ENCODE results near the gene VWA2.

The VWA2 gene

GRCh38 chr10:114274616-114275453 is 35.8 kb downstream of the VWA2 start:
- TF ChIP-seq GATA3 (IDR thresholded peaks at IDR 0.05; ENCODE audit: low read depth, low read length) (no peak), GATA2 (IDR thresholded peaks at IDR 0.05; ENCODE audit: low read depth, low read length) (no peak)

DNA sequence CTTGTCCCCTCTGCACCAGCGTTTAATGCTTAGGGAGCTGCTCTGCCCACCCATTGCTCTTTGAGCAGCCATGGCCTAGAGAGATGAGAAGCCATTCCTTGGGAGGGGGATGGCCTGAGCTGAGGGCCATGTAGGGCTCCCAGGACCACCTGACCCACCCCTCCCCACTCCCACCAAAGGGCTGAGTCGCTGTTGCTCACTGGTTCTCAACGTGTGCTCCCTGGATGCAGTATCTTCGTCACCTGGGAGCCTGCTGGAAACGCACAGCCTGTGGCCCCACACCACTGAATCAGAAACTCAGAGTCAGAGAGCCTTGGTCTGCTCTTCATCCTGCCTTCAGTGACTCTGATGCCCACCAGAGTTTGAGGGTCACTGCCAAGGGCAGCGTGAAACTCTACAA is 37.0 kb downstream of the VWA2 start:
- TF ChIP-seq GATA3 (IDR thresholded peaks at IDR 0.05; ENCODE audit: low read depth, low read length) (no peak), GATA2 (IDR thresholded peaks at IDR 0.05; ENCODE audit: low read depth, low read length) (no peak)

- TF ChIP-seq GATA2 (IDR thresholded peaks at IDR 0.05; ENCODE audit: low read depth, low read length) (no peak), GATA3 (IDR thresholded peaks at IDR 0.05; ENCODE audit: low read depth, low read length) (no peak)
These were observed 37.6 kb downstream of the VWA2 start for GRCh38 chr10:114276671-114277070.

- TF ChIP-seq GATA3 (IDR thresholded peaks at IDR 0.05; ENCODE audit: low read depth, low read length) (no peak), GATA2 (IDR thresholded peaks at IDR 0.05; ENCODE audit: low read depth, low read length) (no peak)
These were observed 39.3 kb downstream of the VWA2 start for GRCh38 chr10:114278140-114278883.

GRCh38 chr10:114278884-114279191 is 39.8 kb downstream of the VWA2 start:
- TF ChIP-seq GATA3 (IDR thresholded peaks at IDR 0.05; ENCODE audit: low read depth, low read length) (no peak), GATA2 (IDR thresholded peaks at IDR 0.05; ENCODE audit: low read depth, low read length) (no peak)

- no peak for TF ChIP-seq GATA3 (IDR thresholded peaks at IDR 0.05; ENCODE audit: low read depth, low read length)
- no peak for TF ChIP-seq GATA2 (IDR thresholded peaks at IDR 0.05; ENCODE audit: low read depth, low read length)
These were observed 40.2 kb downstream of the VWA2 start for GRCh38 chr10:114279289-114279688.

DNA sequence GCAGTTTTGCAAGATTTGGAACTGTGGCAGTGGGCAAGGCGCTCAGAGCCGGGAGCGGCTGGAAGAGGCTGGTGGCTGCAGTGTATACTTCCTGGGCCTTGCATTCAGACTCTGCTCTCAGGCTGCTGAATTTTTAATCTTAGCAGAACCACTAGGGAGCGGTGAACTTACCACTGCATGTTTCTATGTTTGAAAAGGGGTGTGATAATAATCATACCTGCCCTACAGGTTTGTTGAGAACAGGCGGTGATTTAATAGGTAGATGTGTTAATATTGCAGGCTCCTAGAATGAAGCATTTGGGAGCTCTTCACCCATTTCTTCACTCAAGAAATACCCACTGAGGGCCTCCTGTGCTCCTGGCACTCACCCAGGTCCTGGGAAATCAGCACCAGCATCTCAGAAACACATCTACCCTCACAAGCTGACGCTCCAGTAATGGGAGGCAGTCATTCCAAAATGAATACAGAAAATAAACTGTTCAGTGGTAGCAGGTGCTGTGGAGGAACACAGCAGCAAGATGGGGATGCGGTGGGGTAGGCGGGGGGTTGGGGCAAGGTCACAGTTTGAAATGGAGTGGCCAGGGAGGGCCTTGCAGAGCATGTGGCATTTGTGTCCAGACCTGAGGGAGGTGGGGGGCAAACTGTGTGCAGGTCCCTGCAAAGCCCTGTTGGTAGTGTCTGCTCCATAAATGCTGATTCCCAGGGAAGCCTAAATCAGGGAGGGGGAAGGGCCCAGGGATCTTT is 41.0 kb downstream of the VWA2 start:
- TF ChIP-seq GATA2 (IDR thresholded peaks at IDR 0.05; ENCODE audit: low read depth, low read length) (no peak), GATA3 (IDR thresholded peaks at IDR 0.05; ENCODE audit: low read depth, low read length) (no peak)

GRCh38 chr10:114281006-114281405 is 42.0 kb downstream of the VWA2 start:
- no peak for TF ChIP-seq GATA3 (IDR thresholded peaks at IDR 0.05; ENCODE audit: low read depth, low read length)
- TF ChIP-seq GATA2 (IDR thresholded peaks at IDR 0.05; ENCODE audit: low read depth, low read length), result no peak

DNA sequence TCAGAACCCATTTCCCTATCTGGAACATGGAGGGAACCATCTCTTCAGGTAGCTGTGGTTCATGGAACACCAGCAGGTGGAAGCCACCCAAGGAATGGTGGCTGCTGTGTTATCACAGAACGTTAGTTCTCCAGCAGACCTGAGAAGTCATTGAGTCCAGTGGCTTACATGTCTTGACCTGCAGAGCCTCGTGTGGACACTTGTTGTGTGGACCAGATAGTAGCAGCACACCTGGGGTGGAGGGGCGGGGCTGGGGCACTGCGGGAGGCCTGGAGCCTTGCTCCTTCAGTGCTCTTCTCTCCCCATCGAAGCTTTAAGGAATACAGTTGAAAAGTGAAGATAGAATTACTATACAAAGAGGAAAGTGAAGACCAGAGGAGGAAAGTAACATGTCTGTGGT is 42.4 kb downstream of the VWA2 start:
- TF ChIP-seq GATA2 (IDR thresholded peaks at IDR 0.05; ENCODE audit: low read depth, low read length) (no peak), GATA3 (IDR thresholded peaks at IDR 0.05; ENCODE audit: low read depth, low read length) (no peak)

DNA sequence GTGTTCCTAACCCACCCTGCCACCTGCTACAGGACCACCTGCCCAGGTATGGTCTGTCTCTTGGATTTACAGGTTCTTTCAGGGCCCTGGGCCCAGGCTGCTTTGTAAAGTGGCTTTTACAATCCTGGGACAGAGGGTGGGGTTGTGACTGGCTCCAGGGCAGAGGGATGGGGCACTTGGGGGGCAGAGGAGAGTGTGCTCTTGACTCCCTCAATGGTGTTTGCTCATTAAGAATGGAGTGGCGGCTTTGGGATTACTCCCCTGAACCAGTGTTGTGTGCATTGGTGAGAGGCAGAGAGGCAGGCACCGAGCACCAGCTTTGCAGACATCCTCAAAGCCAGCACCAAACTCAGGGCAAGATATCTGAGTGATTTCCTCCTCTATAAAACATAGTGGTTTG is 43.5 kb downstream of the VWA2 start:
- TF ChIP-seq GATA3 (IDR thresholded peaks at IDR 0.05; ENCODE audit: low read depth, low read length) (no peak), GATA2 (IDR thresholded peaks at IDR 0.05; ENCODE audit: low read depth, low read length) (no peak)

- TF ChIP-seq GATA2 (IDR thresholded peaks at IDR 0.05; ENCODE audit: low read depth, low read length), result no peak
- no peak for TF ChIP-seq GATA3 (IDR thresholded peaks at IDR 0.05; ENCODE audit: low read depth, low read length)
These were observed 44.0 kb downstream of the VWA2 start for GRCh38 chr10:114283091-114283490.

DNA sequence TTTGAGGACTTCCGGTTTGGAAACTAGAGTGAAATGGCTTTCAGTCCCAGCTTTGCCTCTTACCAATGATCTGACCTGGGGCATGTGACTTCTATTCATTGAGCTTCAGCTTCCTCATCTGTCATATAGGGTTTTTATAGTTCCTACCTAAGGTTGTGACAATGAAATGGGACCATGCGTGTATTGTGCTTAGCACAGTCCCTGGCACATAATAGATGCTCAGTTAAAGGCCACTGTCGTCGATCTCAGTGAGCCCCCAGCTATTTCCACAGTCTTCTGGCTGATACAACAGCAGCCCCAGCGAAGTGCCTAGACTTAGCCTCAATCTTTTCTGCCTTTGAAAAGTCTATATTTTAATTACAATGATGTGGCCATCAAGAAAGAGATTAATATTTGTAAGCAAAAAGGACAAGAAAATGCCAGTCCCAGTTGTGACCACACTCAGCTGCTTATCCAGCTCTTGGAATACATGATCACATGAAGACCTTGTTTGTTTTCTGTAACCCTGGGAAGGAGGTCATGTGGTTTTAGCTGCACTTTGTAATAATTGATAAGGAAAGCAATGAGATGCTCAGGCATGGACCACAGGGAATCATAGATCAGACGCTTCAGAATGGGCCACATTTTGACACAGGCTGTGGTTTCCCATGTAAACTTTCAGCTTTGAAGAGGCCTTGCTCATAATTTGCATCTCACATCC is 44.6 kb downstream of the VWA2 start:
- TF ChIP-seq GATA2 (IDR thresholded peaks at IDR 0.05; ENCODE audit: low read depth, low read length), result no peak
- TF ChIP-seq GATA3 (IDR thresholded peaks at IDR 0.05; ENCODE audit: low read depth, low read length), result no peak

- TF ChIP-seq GATA2 (IDR thresholded peaks at IDR 0.05; ENCODE audit: low read depth, low read length), result no peak
- TF ChIP-seq GATA3 (IDR thresholded peaks at IDR 0.05; ENCODE audit: low read depth, low read length), result no peak
These were observed 45.5 kb downstream of the VWA2 start for GRCh38 chr10:114284346-114285071.

Measured in SH-SY5Y (cell line).